ENCODE measurements around the gene IL6.
A peak's percentile ranks its signal among the peaks of the same experiment; 100 is the strongest.

IL6 gene

GRCh38 chr7:22743014-22743413 is 16.0 kb downstream of the IL6 start:
- Histone ChIP-seq H3K27ac (ENCODE audit: low read length, poor library complexity, severe bottlenecking) (no peak overlapping the region), H2BK12ac (ENCODE audit: low read length in 2 of 2) (no peak overlapping the region), H2AFZ (ENCODE audit: low read depth, low read length) (no peak overlapping the region), H2BK15ac (ENCODE audit: low read depth, poor library complexity, severe bottlenecking) (no peak overlapping the region), H2BK120ac (ENCODE audit: low read depth, low read length) (no peak overlapping the region), H3K36me3 (ENCODE audit: control insufficient read depth in 1 of 2, insufficient read depth in 2 of 2, low read depth in 1 of 2, low read length in 2 of 2) (no peaks in the 10 kb centered on the region), H3K4me2 (ENCODE audit: low read length, poor library complexity, severe bottlenecking) (no peak overlapping the region), H4K91ac (ENCODE audit: low read length) (no peak overlapping the region), H2BK5ac (ENCODE audit: low read depth, low read length, poor library complexity, severe bottlenecking) (no peak overlapping the region), H3K9ac (ENCODE audit: low read length) (no peak overlapping the region), H2AK5ac (ENCODE audit: low read length, severe bottlenecking) (no peak overlapping the region), H3K27me3 (ENCODE audit: control insufficient read depth in 1 of 2, insufficient read depth in 1 of 2, low read length in 2 of 2) (no peaks in the 10 kb centered on the region), H3K4ac (ENCODE audit: low read depth in 1 of 2, low read length in 2 of 2) (no peak overlapping the region), H3K18ac (ENCODE audit: low read depth in 1 of 2, low read length in 2 of 2) (no peak overlapping the region), H3K14ac (ENCODE audit: low read length in 2 of 2) (no peak overlapping the region), H3K23ac (ENCODE audit: low read length in 2 of 2) (no peak overlapping the region), H3K9me3 (ENCODE audit: control insufficient read depth, low read length) (no peaks in the 10 kb centered on the region), H4K8ac (ENCODE audit: low read length) (no peak overlapping the region), H3K4me1 (ENCODE audit: control insufficient read depth, insufficient read depth, low read depth, low read length) (no peaks in the 10 kb centered on the region), H3K4me3 (ENCODE audit: insufficient read depth in 1 of 2, low read depth in 1 of 2, low read length in 2 of 2) (no peak overlapping the region), H3K79me1 (replicated peaks; ENCODE audit: low read length, poor library complexity, severe bottlenecking) (no peaks in the 10 kb centered on the region)
- 83% methylated on average over 3 of the region's 4 CpGs for WGBS
- DNase-seq, result no peak

- Histone ChIP-seq H3K14ac (ENCODE audit: low read length in 2 of 2) (no peak overlapping the region), H2BK12ac (ENCODE audit: low read length in 2 of 2) (no peak overlapping the region), H3K9me3 (ENCODE audit: control insufficient read depth, low read length) (no peaks in the 10 kb centered on the region), H3K27me3 (ENCODE audit: control insufficient read depth in 1 of 2, insufficient read depth in 1 of 2, low read length in 2 of 2) (no peaks in the 10 kb centered on the region), H3K79me1 (replicated peaks; ENCODE audit: low read length, poor library complexity, severe bottlenecking) (no peaks in the 10 kb centered on the region), H2BK120ac (ENCODE audit: low read depth, low read length) (no peak overlapping the region), H3K4me3 (ENCODE audit: insufficient read depth in 1 of 2, low read depth in 1 of 2, low read length in 2 of 2) (no peak overlapping the region), H3K9ac (ENCODE audit: low read length) (no peak overlapping the region), H2AFZ (ENCODE audit: low read depth, low read length) (no peak overlapping the region), H4K91ac (ENCODE audit: low read length) (no peak overlapping the region), H2AK5ac (ENCODE audit: low read length, severe bottlenecking) (no peak overlapping the region), H2BK5ac (ENCODE audit: low read depth, low read length, poor library complexity, severe bottlenecking) (no peak overlapping the region), H3K23ac (ENCODE audit: low read length in 2 of 2) (no peak overlapping the region), H3K36me3 (ENCODE audit: control insufficient read depth in 1 of 2, insufficient read depth in 2 of 2, low read depth in 1 of 2, low read length in 2 of 2) (no peaks in the 10 kb centered on the region), H3K4ac (ENCODE audit: low read depth in 1 of 2, low read length in 2 of 2) (no peak overlapping the region), H3K4me2 (ENCODE audit: low read length, poor library complexity, severe bottlenecking) (no peak overlapping the region), H4K8ac (ENCODE audit: low read length) (no peak overlapping the region), H2BK15ac (ENCODE audit: low read depth, poor library complexity, severe bottlenecking) (no peak overlapping the region), H3K18ac (ENCODE audit: low read depth in 1 of 2, low read length in 2 of 2) (no peak overlapping the region), H3K4me1 (ENCODE audit: control insufficient read depth, insufficient read depth, low read depth, low read length) (no peaks in the 10 kb centered on the region), H3K27ac (ENCODE audit: low read length, poor library complexity, severe bottlenecking) (no peak overlapping the region)
- WGBS, result 88% methylated on average over 1 of the region's 1 CpG
- DNase-seq, result peak; percentile 28
These were observed 24.3 kb downstream of the IL6 start for GRCh38 chr7:22751341-22751740.

- no peak overlapping the region for H4K91ac ChIP-seq (ENCODE audit: low read length)
- no peak overlapping the region for H2AK5ac ChIP-seq (ENCODE audit: low read length, severe bottlenecking)
- H3K79me1 ChIP-seq (replicated peaks; ENCODE audit: low read length, poor library complexity, severe bottlenecking), result no peaks in the 10 kb centered on the region
- H3K4me1 ChIP-seq (ENCODE audit: control insufficient read depth, insufficient read depth, low read depth, low read length), result no peaks in the 10 kb centered on the region
- H2BK5ac ChIP-seq (ENCODE audit: low read depth, low read length, poor library complexity, severe bottlenecking), result no peak overlapping the region
- H3K18ac ChIP-seq (ENCODE audit: low read depth in 1 of 2, low read length in 2 of 2), result no peak overlapping the region
- no peaks in the 10 kb centered on the region for H3K36me3 ChIP-seq (ENCODE audit: control insufficient read depth in 1 of 2, insufficient read depth in 2 of 2, low read depth in 1 of 2, low read length in 2 of 2)
- H4K8ac ChIP-seq (ENCODE audit: low read length), result no peak overlapping the region
- DNase-seq, result no peak
- H2BK120ac ChIP-seq (ENCODE audit: low read depth, low read length), result no peak overlapping the region
- no peak overlapping the region for H3K4me3 ChIP-seq (ENCODE audit: insufficient read depth in 1 of 2, low read depth in 1 of 2, low read length in 2 of 2)
- no peak overlapping the region for H3K27ac ChIP-seq (ENCODE audit: low read length, poor library complexity, severe bottlenecking)
- H3K14ac ChIP-seq (ENCODE audit: low read length in 2 of 2), result no peak overlapping the region
- no peak overlapping the region for H2BK15ac ChIP-seq (ENCODE audit: low read depth, poor library complexity, severe bottlenecking)
- no peak overlapping the region for H3K23ac ChIP-seq (ENCODE audit: low read length in 2 of 2)
- 50% methylated on average over 1 of the region's 1 CpG for WGBS
- H3K9ac ChIP-seq (ENCODE audit: low read length), result no peak overlapping the region
- no peak overlapping the region for H2AFZ ChIP-seq (ENCODE audit: low read depth, low read length)
- H2BK12ac ChIP-seq (ENCODE audit: low read length in 2 of 2), result no peak overlapping the region
- H3K9me3 ChIP-seq (ENCODE audit: control insufficient read depth, low read length), result no peaks in the 10 kb centered on the region
- H3K27me3 ChIP-seq (ENCODE audit: control insufficient read depth in 1 of 2, insufficient read depth in 1 of 2, low read length in 2 of 2), result no peaks in the 10 kb centered on the region
- H3K4ac ChIP-seq (ENCODE audit: low read depth in 1 of 2, low read length in 2 of 2), result no peak overlapping the region
- no peak overlapping the region for H3K4me2 ChIP-seq (ENCODE audit: low read length, poor library complexity, severe bottlenecking)
These were observed 30.5 kb downstream of the IL6 start for GRCh38 chr7:22757338-22757994.

- no peak overlapping the region for H4K8ac ChIP-seq (ENCODE audit: low read length)
- H3K23ac ChIP-seq (ENCODE audit: low read length in 2 of 2), result no peak overlapping the region
- no peak overlapping the region for H2BK15ac ChIP-seq (ENCODE audit: low read depth, poor library complexity, severe bottlenecking)
- H3K79me1 ChIP-seq (replicated peaks; ENCODE audit: low read length, poor library complexity, severe bottlenecking), result no peaks in the 10 kb centered on the region
- no peak overlapping the region for H2BK5ac ChIP-seq (ENCODE audit: low read depth, low read length, poor library complexity, severe bottlenecking)
- H3K14ac ChIP-seq (ENCODE audit: low read length in 2 of 2), result no peak overlapping the region
- H2BK120ac ChIP-seq (ENCODE audit: low read depth, low read length), result no peak overlapping the region
- no peak for DNase-seq
- H2AK5ac ChIP-seq (ENCODE audit: low read length, severe bottlenecking), result no peak overlapping the region
- H2AFZ ChIP-seq (ENCODE audit: low read depth, low read length), result no peak overlapping the region
- H3K4me1 ChIP-seq (ENCODE audit: control insufficient read depth, insufficient read depth, low read depth, low read length), result no peaks in the 10 kb centered on the region
- H3K9ac ChIP-seq (ENCODE audit: low read length), result no peak overlapping the region
- no peak overlapping the region for H2BK12ac ChIP-seq (ENCODE audit: low read length in 2 of 2)
- H3K18ac ChIP-seq (ENCODE audit: low read depth in 1 of 2, low read length in 2 of 2), result no peak overlapping the region
- no peak overlapping the region for H3K4me2 ChIP-seq (ENCODE audit: low read length, poor library complexity, severe bottlenecking)
- no peaks in the 10 kb centered on the region for H3K36me3 ChIP-seq (ENCODE audit: control insufficient read depth in 1 of 2, insufficient read depth in 2 of 2, low read depth in 1 of 2, low read length in 2 of 2)
- no peaks in the 10 kb centered on the region for H3K9me3 ChIP-seq (ENCODE audit: control insufficient read depth, low read length)
- no CpG with 5 or more reads among the region's 2 CpGs for WGBS
- no peaks in the 10 kb centered on the region for H3K27me3 ChIP-seq (ENCODE audit: control insufficient read depth in 1 of 2, insufficient read depth in 1 of 2, low read length in 2 of 2)
- no peak overlapping the region for H4K91ac ChIP-seq (ENCODE audit: low read length)
- H3K4me3 ChIP-seq (ENCODE audit: insufficient read depth in 1 of 2, low read depth in 1 of 2, low read length in 2 of 2), result no peak overlapping the region
- no peak overlapping the region for H3K4ac ChIP-seq (ENCODE audit: low read depth in 1 of 2, low read length in 2 of 2)
- no peak overlapping the region for H3K27ac ChIP-seq (ENCODE audit: low read length, poor library complexity, severe bottlenecking)
These were observed 31.6 kb downstream of the IL6 start for GRCh38 chr7:22758576-22758975.
